A673 (cell line): ENCODE data around the gene TEX54. TPM values are rescaled to one million over a fixed set of nuclear protein-coding genes. Genes with fewer than 3 reads are reported as not detected.

Experiments
- BruUV-seq: library from RNA; stranded (reverse); fragments of 400-500 nt; replicated peaks from 2 replicates; lab custom pipeline; 2021; lab: Mats Ljungman, UMichigan
- CTCF ChIA-PET: fragments of 300-600 bp; sonication (Branson Sonifier 250); formaldehyde crosslinking; loops from one replicate; lab custom pipeline; 2022; ENCODE audit warnings: antibody characterized with exemption; lab: Charles Lee
- POLR2A ChIA-PET: fragments of 300-600 bp; sonication (Branson Sonifier 250); formaldehyde crosslinking; loops from one replicate; lab custom pipeline; 2022; ENCODE audit warnings: antibody characterized with exemption; ENCODE audit not compliant: low non-redundant PET; lab: Charles Lee
- DNase-seq: peaks from one replicate; pipeline ENCODE4 v3.0.0-alpha.2; 2015; ENCODE audit warnings: low spot score
- H3K27ac ChIP-seq: fragments of 200-600 bp; sonication (generic); 2 replicates; pipeline ENCODE4 v1.5.1; 2016; ENCODE audit warnings: mixed run types, low read depth, mild to moderate bottlenecking, mixed read lengths, antibody characterized with exemption, low read length; ENCODE audit not compliant: poor library complexity, severe bottlenecking
- H3K27me3 ChIP-seq: fragments of 200-600 bp; sonication (generic); replicated peaks from 2 replicates; pipeline ENCODE4 v1.6.1; 2017; ENCODE audit warnings: mixed run types, low read depth, mild to moderate bottlenecking, mixed read lengths, antibody characterized with exemption, low read length; ENCODE audit not compliant: insufficient read depth, poor library complexity
- H3K36me3 ChIP-seq: fragments of 200-600 bp; sonication (generic); 2 replicates; pipeline ENCODE4 v1.6.1; 2016; ENCODE audit warnings: mixed run types, mild to moderate bottlenecking, mixed read lengths, antibody characterized with exemption, low read length; ENCODE audit not compliant: insufficient read depth, poor library complexity, severe bottlenecking
- H3K4me1 ChIP-seq: fragments of 200-600 bp; sonication (generic); 2 replicates; pipeline ENCODE4 v1.6.1; 2017; ENCODE audit warnings: mixed run types, mild to moderate bottlenecking, mixed read lengths, antibody characterized with exemption, low read length; ENCODE audit not compliant: insufficient read depth, poor library complexity, severe bottlenecking
- H3K4me3 ChIP-seq: fragments of 200-600 bp; sonication (generic); 2 replicates; pipeline ENCODE4 v1.5.1; 2016; ENCODE audit warnings: low read depth, mixed run types, mild to moderate bottlenecking, mixed read lengths, low read length; ENCODE audit not compliant: poor library complexity, severe bottlenecking
- H3K9me3 ChIP-seq: fragments of 200-600 bp; sonication (generic); 2 replicates; pipeline ENCODE4 v1.6.1; 2016; ENCODE audit warnings: mixed run types, low read depth, mild to moderate bottlenecking, mixed read lengths, antibody characterized with exemption, low read length; ENCODE audit not compliant: poor library complexity, severe bottlenecking
- CTCF ChIP-seq: fragments of 300-800, 200-600 bp; sonication (generic); conservative IDR thresholded peaks from 2 replicates; pipeline ENCODE4 v1.5.1; 2017; ENCODE audit warnings: low read depth, mild to moderate bottlenecking, antibody characterized with exemption, low read length, moderate library complexity, mixed read lengths
- EZH2 ChIP-seq: fragments of 200-600 bp; sonication (generic); IDR thresholded peaks from 2 replicates; pipeline ENCODE4 v1.6.1; 2017; ENCODE audit warnings: borderline replicate concordance, low read depth, mild to moderate bottlenecking, mixed read lengths, antibody characterized with exemption, low read length; ENCODE audit not compliant: poor library complexity, severe bottlenecking
- intact Hi-C: fragments of 100-400 bp; cut with micrococcal nuclease; formaldehyde crosslinking; loops from one replicate; pipeline ENCODE4 v1.10.0; 2022; ENCODE audit not compliant: unreplicated experiment
- total RNA-seq: library from RNA; stranded (reverse); gene quantifications from 2 replicates; pipeline ENCODE4 v1.2.3, GENCODE V29; 2021

TEX54 gene
- total RNA-seq, 1 experiment from 2014 or later = 0.77 TPM

GRCh38 chr11:62850911-62851806 is 18.5 kb upstream of the TEX54 start:
- Histone ChIP-seq H3K4me1 (peaks cover 8% of the 10 kb centered on the region), H3K9me3 (no peaks in the 10 kb centered on the region), H3K4me3 (no peak overlapping the region), H3K27me3 (no peaks in the 10 kb centered on the region), H3K27ac (peak overlapping the region; percentile 9), H3K36me3 (peaks cover 42% of the 10 kb centered on the region)
- no peak for TF ChIP-seq EZH2
- peak; percentile 54 for DNase-seq
- intact Hi-C loops = loop anchor here (10.0 kb wide), 1 partner anchor 256 kb away; the partner anchor contains the start of gene TUT1
- no TSS peak for BruUV-seq
- ChIA-PET POLR2A (interaction anchor here (0.7 to 2.0 kb wide), 4 partner anchors 10 to 34 kb away, joined by 3 to 18 read pairs (median 12); no protein-coding TSS in a partner anchor), CTCF (interaction anchor here (0.6 kb wide), 1 partner anchor 11 kb away, joined by 3 read pairs; no protein-coding TSS in a partner anchor)

- no TSS peak for BruUV-seq
- no peak for DNase-seq
- H3K4me1 ChIP-seq = peaks cover 6% of the 10 kb centered on the region
- no peaks in the 10 kb centered on the region for H3K27me3 ChIP-seq
- no peaks in the 10 kb centered on the region for H3K9me3 ChIP-seq
- no peak overlapping the region for H3K4me3 ChIP-seq
- POLR2A ChIA-PET = interaction anchor here (0.5 to 0.7 kb wide), 2 partner anchors 9 to 49 kb away, joined by 4 to 13 read pairs; no protein-coding TSS in a partner anchor
- CTCF ChIA-PET = no interaction called here
- no peak overlapping the region for H3K27ac ChIP-seq
- intact Hi-C loops = no loop called here
- peaks cover 18% of the 10 kb centered on the region for H3K36me3 ChIP-seq
- TF ChIP-seq CTCF = no peak
- TF ChIP-seq EZH2 = no peak
Measured at GRCh38 chr11:62847767-62848314, 15.2 kb upstream of the TEX54 start.

GRCh38 chr11:62846177-62846576 is 13.5 kb upstream of the TEX54 start:
- CTCF ChIA-PET = no interaction called here
- Histone ChIP-seq H3K4me1 (peaks cover 13% of the 10 kb centered on the region), H3K27me3 (no peaks in the 10 kb centered on the region), H3K9me3 (no peaks in the 10 kb centered on the region), H3K4me3 (no peak overlapping the region), H3K27ac (no peak overlapping the region), H3K36me3 (peaks cover 1% of the 10 kb centered on the region)
- BruUV-seq = no TSS peak
- TF ChIP-seq EZH2 (no peak), CTCF (no peak)
- POLR2A ChIA-PET = no interaction called here
- intact Hi-C loops = no loop called here
- DNase-seq = no peak
